HG03342 (cell line): ENCODE measurements around the gene SLC35G3.
"Not testable (repeated sequence)": the region's sequence is repeated elsewhere in the genome, so short reads cannot be mapped to it uniquely, and the experiment has no call there.

Experiments used
- ATAC-seq: cut with Tn5 transposase; IDR thresholded peaks from one replicate; pipeline ENCODE4 v1.9.1; 2021; ENCODE audit warnings: mild to moderate bottlenecking, moderate library complexity; ENCODE audit not compliant: unreplicated experiment

Gene SLC35G3

GRCh38 chr17:35212668-35213067 is 18.5 kb upstream of the SLC35G3 start:
- no peak for ATAC-seq

- ATAC-seq: no peak
Observed at GRCh38 chr17:35210741-35211140, 16.5 kb upstream of the SLC35G3 start.

- ATAC-seq: not testable (repeated sequence)
Observed at GRCh38 chr17:35202582-35202981, 8.4 kb upstream of the SLC35G3 start.

GRCh38 chr17:35195062-35195461 is 869 bp upstream of the SLC35G3 start:
- not testable (repeated sequence) for ATAC-seq

- no peak for ATAC-seq
Observed at GRCh38 chr17:35192708-35193107, 1.5 kb downstream of the SLC35G3 start.

GRCh38 chr17:35191001-35191695 is 3.0 kb downstream of the SLC35G3 start:
- no peak for ATAC-seq

GRCh38 chr17:35189291-35189690 is 4.9 kb downstream of the SLC35G3 start:
- no peak for ATAC-seq

- ATAC-seq: no peak
Observed at GRCh38 chr17:35188111-35188510, 6.1 kb downstream of the SLC35G3 start.

- ATAC-seq: no peak
Observed at GRCh38 chr17:35187481-35187880, 6.7 kb downstream of the SLC35G3 start.

GRCh38 chr17:35185849-35186248 is 8.3 kb downstream of the SLC35G3 start:
- no peak for ATAC-seq

GRCh38 chr17:35184274-35184673 is 9.9 kb downstream of the SLC35G3 start:
- ATAC-seq: no peak

GRCh38 chr17:35183332-35183731 is 10.9 kb downstream of the SLC35G3 start:
- no peak for ATAC-seq

- not testable (repeated sequence) for ATAC-seq
Observed at GRCh38 chr17:35179379-35179778, 14.8 kb downstream of the SLC35G3 start.

- no peak for ATAC-seq
Observed at GRCh38 chr17:35176897-35177296, 17.3 kb downstream of the SLC35G3 start.

GRCh38 chr17:35175638-35176415 is 18.4 kb downstream of the SLC35G3 start:
- no peak for ATAC-seq

- no peak for ATAC-seq
Observed at GRCh38 chr17:35174835-35175334, 19.3 kb downstream of the SLC35G3 start.

- not testable (repeated sequence) for ATAC-seq
Observed at GRCh38 chr17:35172321-35172720, 21.9 kb downstream of the SLC35G3 start.

GRCh38 chr17:35171834-35172233 is 22.4 kb downstream of the SLC35G3 start:
- no peak for ATAC-seq

- ATAC-seq: no peak
Observed at GRCh38 chr17:35170968-35171771, 23.0 kb downstream of the SLC35G3 start.

GRCh38 chr17:35169835-35170363 is 24.3 kb downstream of the SLC35G3 start:
- no peak for ATAC-seq

GRCh38 chr17:35167666-35168065 is 26.5 kb downstream of the SLC35G3 start:
- no peak for ATAC-seq
